ENCODE measurements around the gene IRF3.

The IRF3 gene

DNA sequence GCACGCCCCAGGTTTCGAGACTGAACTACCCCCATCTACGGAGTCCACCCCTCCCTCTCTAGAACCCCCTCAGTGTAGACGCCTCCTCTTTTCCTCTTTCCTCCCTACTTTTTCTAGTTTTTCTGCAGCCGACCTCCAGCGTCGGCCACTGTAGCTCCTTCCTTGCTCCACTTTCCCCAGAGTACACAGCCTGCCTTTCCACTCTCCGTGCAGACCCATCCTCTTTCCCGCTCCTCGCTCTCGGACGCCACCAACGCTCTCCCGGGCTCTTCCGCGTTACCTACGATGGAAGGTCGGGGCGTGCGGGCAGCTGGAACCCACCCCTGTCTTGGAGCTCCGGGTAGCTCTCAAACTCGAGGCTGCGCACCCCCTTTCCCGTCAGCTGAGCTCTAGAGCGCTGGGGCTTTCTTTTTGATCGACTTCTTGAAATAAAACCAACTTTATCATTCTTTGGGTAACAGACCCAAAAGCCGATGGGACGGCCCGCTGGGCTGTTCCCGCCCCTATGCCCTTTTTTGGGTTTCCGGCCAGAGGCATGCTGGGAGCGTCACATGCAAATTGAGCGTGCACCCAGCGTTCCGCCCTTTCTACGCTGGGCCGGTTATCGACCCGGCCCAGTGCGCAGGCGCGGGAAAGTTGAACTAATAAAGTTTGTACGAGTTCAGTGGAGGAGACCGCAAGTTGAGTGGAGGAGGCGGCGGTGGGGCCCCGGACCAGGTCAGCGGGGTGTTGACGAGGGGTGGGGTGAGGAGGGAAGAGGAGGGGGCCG lies at the start of gene IRF3, which contains the start of gene BCL2L12:
Gene IRF3 (minus strand): TSS at position 507 of the 769 bp plus-strand sequence. CDS start 1,019 bp downstream, outside the sequence.
Gene BCL2L12 (plus strand): TSS at position 583 of the 769 bp plus-strand sequence. CDS start 760 bp downstream, outside the sequence.
- DNase-seq = peak; percentile 97

DNA sequence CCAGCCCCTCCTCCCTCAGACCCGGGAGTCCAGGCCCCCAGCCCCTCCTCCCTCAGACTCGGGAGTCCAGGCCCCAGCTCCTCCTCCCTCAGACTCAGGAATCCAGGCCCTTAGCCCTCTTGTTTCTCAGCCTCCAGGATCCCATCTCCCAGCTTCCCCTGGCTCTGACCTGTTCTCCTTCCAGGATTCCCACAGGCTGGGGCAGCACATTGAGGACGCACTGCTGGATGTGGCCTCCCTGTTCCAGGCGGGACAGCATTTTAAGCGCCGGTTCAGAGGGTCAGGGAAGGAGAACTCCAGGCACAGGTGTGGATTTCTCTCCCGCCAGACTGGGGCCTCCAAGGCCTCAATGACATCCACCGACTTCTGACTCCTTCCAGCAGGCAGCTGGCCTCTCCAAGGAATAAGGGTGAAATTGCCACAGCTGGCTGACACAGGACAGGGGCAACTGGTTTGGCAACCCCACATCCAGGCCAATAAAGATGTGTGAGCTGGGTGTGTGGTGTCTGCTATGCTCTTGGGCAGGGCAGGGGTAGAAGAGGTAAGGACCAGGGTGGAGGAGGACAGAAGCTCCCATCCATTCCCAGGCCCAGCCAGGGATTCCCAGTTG lies 47.7 kb upstream of the IRF3 start:
- DNase-seq = no peak

- no peak for DNase-seq
Observed at GRCh38 chr19:49712397-49712859, 46.8 kb upstream of the IRF3 start.

GRCh38 chr19:49710372-49710951 lies 44.8 kb upstream of the IRF3 start:
- DNase-seq = no peak

GRCh38 chr19:49705919-49706318 lies 40.3 kb upstream of the IRF3 start:
- no peak for DNase-seq

DNA sequence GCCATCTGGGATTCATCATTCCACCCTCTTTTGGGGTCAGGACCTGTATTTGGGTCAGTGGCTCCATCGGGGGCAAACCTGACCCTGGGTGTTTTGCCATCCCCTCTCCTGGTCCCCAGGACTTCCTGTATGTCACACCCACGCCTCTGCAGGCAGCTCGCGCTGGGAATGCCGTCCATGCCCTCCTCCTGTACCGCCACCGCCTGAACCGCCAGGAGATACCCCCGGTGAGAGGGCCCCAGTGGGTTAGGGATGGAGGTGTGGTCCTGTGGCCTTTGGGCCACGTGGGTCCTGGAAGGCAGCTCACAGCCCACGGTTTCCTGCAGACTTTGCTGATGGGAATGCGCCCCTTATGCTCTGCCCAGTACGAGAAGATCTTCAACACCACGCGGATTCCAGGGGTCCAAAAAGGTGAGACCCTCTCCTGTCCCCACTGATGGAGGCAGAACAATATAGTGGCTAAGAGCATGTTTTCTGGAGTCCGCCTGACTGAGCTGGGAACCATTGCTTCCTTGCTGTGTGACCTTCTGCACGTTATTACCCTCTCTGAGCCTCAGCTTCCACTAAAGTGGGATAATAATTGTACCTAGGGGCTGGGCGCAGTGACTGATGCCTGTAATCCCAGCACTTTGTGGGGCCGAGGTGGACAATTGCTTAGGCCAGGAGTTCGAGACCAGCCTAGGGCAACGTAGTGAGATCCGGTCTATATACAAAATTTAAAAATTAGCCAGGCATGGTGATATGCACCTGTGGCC lies 39.4 kb upstream of the IRF3 start:
- DNase-seq = no peak

GRCh38 chr19:49701271-49701786 lies 35.7 kb upstream of the IRF3 start:
- DNase-seq = no peak

DNA sequence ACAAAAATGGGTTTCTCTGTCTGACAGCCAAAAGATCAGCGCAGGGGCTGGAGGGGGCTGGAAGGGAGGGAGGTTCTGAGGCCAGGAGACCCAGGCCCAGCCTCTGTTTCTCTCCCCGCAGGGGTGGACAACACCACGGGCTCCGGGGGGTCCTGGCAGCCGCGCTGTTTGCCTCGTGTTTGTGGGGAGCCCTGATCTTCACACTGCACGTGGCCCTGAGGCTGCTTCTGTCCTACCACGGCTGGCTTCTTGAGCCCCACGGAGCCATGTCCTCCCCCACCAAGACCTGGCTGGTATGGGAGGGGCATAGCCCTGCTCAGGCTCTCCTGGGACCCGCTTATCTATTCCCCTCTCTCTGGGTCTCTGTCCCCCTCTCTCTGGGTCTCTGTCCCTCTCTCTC lies 34.9 kb upstream of the IRF3 start:
- no peak for DNase-seq

- DNase-seq = no peak
Observed at GRCh38 chr19:49699364-49699763, 33.7 kb upstream of the IRF3 start.

DNA sequence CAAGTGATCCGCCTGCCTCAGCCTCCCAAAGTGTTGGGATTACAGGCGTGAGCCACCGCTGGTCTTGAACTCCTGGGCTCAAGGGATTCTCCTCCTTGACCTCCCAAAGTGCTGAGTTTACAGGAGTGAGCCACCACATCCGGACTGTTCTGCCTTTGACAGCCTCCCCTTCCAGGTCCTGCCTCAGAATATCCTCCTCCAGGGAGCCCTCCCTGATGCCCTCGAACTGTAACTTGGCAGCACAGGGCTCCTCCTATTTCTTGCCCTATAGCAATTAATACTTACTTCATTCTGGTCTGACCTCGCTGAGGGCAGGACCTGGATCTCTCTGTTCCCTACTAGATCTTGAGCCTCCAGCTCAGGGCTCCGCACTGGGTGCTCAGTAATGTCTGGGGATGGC lies 31.2 kb upstream of the IRF3 start:
- DNase-seq = no peak

- DNase-seq = no peak
Observed at GRCh38 chr19:49696115-49696514, 30.5 kb upstream of the IRF3 start.

GRCh38 chr19:49692147-49692506 lies 26.5 kb upstream of the IRF3 start:
- DNase-seq = no peak

DNA sequence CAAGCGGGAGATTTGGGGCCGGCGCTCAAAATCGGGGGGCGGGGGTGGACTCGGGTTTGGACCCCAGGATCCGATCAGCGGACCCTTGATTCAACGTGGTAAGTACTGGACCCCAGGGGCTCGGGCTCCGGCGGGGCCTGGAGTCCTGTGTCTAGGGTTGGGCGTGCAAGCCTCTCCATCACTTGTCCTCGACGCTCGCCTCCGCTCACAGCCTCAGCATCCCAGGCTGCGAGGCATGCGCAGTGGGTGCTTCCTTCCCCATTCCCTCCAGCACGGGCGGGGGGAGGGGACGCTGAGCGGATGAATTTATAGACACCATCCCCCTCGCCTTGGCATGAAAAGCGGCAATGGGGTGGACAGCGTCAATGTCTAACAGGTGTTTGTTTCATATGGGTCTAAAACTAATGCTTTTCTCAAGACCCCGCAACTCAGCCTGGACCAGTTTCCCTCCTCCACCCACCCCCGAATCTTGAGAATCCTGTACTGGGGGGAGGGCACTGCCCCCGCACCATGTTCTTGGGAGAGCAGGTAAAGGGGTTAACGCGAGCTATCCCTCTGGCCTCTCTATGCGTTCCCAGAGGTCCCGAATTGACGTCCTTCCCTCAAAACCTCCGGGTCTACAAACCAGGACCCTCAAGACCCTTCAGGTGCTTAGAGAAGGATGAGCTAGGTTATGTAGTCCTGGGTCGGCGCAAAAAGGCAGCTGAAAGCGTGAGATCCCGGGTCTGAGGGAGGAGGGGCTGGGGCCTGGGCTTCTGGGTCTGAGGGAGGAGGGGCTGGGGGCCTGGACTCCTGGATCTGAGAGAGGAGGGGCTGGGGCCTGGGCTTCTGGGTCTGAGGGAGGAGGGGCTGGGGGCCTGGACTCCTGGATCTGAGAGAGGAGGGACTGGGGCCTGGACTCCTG lies 25.8 kb upstream of the IRF3 start:
- DNase-seq = peak; percentile 12

DNA sequence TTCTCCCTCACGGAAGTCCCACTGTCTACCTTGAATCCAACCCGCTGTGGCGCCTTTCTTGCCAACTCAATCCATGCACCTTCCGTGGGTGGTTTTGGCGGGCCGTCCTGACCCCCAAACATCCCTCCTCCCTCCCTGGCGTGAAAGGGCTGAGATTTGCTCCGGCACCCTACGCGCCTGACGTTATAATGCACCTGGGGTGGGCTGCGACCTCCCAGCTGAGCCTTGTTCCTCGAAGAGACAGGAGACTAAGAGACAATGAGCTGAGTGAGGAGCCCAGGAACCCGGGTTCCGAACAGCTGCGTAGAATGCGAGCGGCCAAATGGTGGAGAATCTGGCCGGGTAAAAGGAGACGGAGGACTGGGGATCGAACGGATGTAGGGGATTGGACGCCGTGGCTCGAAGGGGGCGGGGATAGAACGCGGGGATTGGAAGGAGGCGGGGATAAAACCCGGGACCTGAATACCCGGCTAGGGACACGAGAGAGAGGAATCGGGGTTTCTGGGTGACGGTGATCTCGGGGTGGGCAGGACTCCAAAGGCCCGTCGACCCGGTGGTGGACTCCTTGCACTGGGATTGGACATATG lies 25.1 kb upstream of the IRF3 start, which contains the start of gene CPT1C:
Gene CPT1C (plus strand): TSS at position 461 of the 587 bp plus-strand sequence. CDS start 1,137 bp downstream, outside the sequence.
- peak; percentile 48 for DNase-seq

- no peak for DNase-seq
Observed at GRCh38 chr19:49690079-49690655, 24.5 kb upstream of the IRF3 start.

DNA sequence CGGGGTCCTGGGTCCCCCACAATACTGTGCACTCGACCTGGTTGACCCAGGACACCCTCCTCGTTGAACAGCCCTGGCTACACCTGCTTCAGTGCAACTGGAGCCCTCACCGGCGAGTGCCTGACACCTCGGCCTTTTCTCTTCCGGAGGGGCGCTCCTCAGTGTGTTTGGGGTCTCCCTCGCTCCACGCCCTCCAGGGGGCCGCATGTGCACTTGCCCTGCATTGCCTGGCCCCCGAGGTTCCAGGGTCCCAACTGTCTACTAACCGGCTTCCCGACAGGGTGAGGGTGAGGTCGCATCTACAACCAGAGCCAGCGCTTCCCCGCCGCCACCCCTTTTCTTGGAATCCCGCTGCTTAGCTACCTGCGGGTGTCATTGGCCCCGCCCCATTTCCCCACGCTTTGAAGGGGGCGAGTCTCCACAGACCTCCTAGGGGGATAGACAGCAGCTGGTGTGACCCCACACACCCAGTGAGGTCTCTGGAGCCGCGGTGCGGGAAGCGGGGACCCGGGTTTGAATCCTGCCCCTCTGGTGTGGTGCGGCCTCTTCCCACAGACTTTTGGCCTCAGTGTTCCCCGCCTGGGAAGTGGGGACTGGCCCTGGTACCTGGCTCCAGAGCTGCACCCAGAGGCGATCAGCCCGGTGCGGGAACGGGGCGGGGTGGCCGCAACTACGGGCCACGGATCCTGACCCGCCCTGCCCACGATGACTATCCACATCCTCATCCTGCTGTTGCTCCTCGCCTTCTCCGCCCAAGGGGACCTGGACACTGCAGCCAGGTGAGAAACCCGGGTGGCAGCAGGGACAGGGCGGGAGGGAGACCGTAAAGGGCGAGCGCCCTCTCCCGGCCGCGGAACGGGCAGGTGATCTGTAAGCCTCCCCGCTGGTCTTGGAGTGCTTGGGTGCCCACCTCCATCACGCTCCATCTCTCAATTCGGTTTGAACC lies 23.7 kb upstream of the IRF3 start, which contains the start of gene ADM5:
Gene ADM5 (plus strand): TSS at position 462 of the 946 bp plus-strand sequence. CDS start 244 bp downstream, at position 706.
- no peak for DNase-seq

DNA sequence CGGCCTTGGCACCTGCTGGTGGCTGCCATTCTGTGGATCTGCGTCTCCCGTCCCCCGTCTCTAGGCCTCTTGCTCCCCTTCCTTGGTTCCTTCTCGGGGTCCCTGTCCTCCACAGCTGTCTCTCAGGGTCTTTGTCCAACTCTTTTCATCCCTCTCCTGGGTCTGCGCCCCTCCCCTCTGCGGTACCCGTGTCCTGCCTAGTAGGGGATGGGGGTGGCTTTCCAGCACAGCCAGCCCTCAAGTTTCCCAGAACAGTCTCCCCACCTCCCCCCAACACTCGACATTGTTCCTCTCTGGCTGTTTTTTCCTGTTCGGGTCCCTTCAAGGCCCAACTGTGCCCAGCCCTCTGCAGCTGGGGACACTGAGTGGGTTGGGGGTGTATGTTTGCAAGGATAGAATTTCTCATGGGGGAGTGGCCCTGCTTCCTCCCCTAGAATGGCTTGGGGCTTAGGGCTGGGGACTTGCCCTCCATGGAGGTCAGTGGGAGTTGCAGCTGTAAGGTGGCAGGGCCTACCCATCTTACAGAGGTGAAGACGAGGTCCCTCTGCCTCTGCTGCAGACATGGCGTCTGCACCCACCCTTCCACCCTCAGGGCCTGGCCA lies 23.0 kb upstream of the IRF3 start:
- DNase-seq = no peak

- DNase-seq = no peak
Observed at GRCh38 chr19:49687566-49688316, 22.1 kb upstream of the IRF3 start.
